ENCODE data around the gene HMCN2. TPM values are rescaled to one million over a fixed set of nuclear protein-coding genes. Genes with fewer than 3 reads are reported as not detected.

Gene HMCN2
- total RNA-seq, 6 donors from 2014 or later, result 0.76 to 7.3 (median 1.5) TPM

DNA sequence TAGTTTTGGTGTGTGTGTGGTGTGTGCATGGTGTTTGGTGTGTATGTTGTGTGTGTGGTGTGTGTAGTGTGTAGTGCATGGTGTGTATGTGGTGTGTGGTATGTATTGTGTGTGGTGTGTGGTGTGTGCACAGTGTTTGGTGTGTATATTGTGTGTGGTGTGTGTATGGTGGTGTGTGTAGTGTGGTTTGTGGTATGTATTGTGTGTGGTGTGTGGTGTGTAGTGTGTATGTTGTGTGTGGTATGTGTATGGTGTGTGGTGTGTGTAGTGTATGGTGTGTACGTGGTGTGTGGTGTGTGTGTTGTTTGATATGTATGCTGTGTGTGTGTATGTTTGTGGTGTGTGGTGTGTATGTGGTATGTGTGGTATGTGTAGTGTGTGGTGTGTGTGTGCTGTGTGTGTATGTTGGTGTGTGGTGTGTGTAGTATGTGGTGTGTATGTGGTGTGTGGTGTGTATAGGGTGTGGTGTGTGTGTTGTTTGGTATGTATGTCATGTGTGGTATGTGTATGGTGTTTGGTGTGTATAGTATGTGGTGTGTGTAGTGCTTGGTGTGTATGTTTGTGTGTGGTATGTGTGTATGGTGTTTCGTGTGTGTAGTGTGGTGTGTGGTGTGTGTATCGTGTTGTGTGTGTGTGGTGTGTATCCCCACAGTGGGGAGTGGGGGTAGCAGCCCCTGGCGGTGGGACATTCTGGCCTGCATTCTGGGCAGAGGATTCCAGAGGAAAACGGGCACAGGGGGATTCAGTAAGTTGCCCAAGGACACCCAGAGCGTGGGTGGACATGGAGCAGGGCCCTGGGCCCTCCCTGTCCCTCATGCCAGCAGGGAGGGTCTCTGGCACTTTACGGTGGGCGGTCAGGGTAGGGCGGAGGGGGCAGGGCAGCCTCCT lies 79.7 kb downstream of the HMCN2 start:
- H3K27ac ChIP-seq, result no peak overlapping the region
- ATAC-seq (ENCODE audit: low FRiP score in 2 of 2), result no peak
- no peaks in the 10 kb centered on the region for H3K9me3 ChIP-seq
- 72 to 81% methylated on average over 8 to 9 of the region's 9 CpGs for WGBS, 2 donors
- H3K36me3 ChIP-seq, result no peaks in the 10 kb centered on the region
- no peak for TF ChIP-seq POLR2A (IDR thresholded peaks at IDR 0.05)
- TF ChIP-seq CTCF (IDR thresholded peaks at IDR 0.05), result no peak
- no peak for TF ChIP-seq POLR2AphosphoS5 (IDR thresholded peaks at IDR 0.05)
- TF ChIP-seq EP300 (IDR thresholded peaks at IDR 0.05), result no peak
- DNase-seq, result no peak
- H3K27me3 ChIP-seq, result no peaks in the 10 kb centered on the region
- H3K4me1 ChIP-seq, result no peaks in the 10 kb centered on the region
- no peak overlapping the region for H3K4me3 ChIP-seq

- Histone ChIP-seq H3K9me3 (no peaks in the 10 kb centered on the region), H3K36me3 (no peaks in the 10 kb centered on the region), H3K27ac (no peak overlapping the region), H3K4me1 (no peaks in the 10 kb centered on the region), H3K27me3 (no peaks in the 10 kb centered on the region), H3K4me3 (no peak overlapping the region)
- WGBS, 2 donors, result 73 to 80% methylated on average over 3 to 11 of the region's 13 CpGs
- DNase-seq (peak in 1 of 2 donors; percentile 59), ATAC-seq (ENCODE audit: low FRiP score in 2 of 2) (no peak)
- TF ChIP-seq EP300 (IDR thresholded peaks at IDR 0.05) (no peak), POLR2AphosphoS5 (IDR thresholded peaks at IDR 0.05) (no peak), CTCF (IDR thresholded peaks at IDR 0.05) (no peak), POLR2A (IDR thresholded peaks at IDR 0.05) (no peak)
Measured at GRCh38 chr9:130345897-130346385, 80.4 kb downstream of the HMCN2 start.

DNA sequence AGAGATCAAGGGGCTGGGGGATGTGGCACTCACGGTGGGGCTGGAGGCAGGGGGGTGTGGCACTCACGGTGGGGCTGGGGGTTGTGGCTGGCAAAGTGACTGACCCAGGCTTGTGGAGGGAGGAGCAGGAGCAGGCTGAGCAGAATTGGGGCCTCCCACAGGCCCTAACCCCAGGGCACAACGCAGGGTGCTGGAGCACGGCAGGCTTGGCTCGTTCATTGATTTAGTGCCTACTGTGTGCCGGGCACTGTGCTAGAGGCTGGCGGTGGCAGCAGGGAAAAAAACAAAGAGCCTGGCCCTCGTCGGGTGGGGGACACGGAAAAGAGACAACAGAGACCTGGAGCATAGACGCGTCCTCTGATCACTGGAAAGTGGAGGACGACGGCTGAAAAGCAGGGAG lies 80.9 kb downstream of the HMCN2 start:
- DNase-seq (no peak), ATAC-seq (ENCODE audit: low FRiP score in 2 of 2) (no peak)
- Histone ChIP-seq H3K4me1 (no peaks in the 10 kb centered on the region), H3K4me3 (no peak overlapping the region), H3K27ac (no peak overlapping the region), H3K27me3 (no peaks in the 10 kb centered on the region), H3K9me3 (no peaks in the 10 kb centered on the region), H3K36me3 (no peaks in the 10 kb centered on the region)
- WGBS, 2 donors, result 74 to 90% methylated on average over 12 to 14 of the region's 14 CpGs
- TF ChIP-seq POLR2AphosphoS5 (IDR thresholded peaks at IDR 0.05) (no peak), POLR2A (IDR thresholded peaks at IDR 0.05) (no peak)

DNA sequence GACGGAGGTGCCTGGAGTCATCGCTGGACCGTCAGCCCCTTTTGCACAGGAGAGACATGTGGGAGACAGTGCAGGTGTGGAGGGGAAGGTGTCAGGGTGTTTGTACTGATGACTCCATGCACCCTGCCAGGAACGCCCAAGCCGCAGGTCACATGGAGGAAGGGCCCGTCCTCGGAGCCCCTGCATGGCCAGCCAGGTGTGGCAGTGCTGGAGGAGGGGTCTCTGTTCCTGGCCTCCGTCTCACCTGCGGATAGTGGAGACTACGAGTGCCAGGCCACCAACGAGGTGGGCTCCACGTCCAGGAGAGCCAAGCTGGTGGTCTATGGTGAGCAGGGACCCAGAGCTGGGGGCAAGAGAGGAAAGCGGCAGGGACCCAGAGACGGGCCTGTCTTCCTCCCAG lies 81.5 kb downstream of the HMCN2 start:
- Histone ChIP-seq H3K4me3 (no peak overlapping the region), H3K4me1 (no peaks in the 10 kb centered on the region), H3K36me3 (no peaks in the 10 kb centered on the region), H3K27me3 (no peaks in the 10 kb centered on the region), H3K9me3 (no peaks in the 10 kb centered on the region), H3K27ac (no peak overlapping the region)
- TF ChIP-seq POLR2AphosphoS5 (IDR thresholded peaks at IDR 0.05), result no peak
- TF ChIP-seq CTCF (IDR thresholded peaks at IDR 0.05), result no peak
- TF ChIP-seq POLR2A (IDR thresholded peaks at IDR 0.05), result no peak
- no peak for TF ChIP-seq EP300 (IDR thresholded peaks at IDR 0.05)
- DNase-seq, result no peak
- 81 to 85% methylated on average over 10 to 14 of the region's 14 CpGs for WGBS, 2 donors
- ATAC-seq (ENCODE audit: low FRiP score in 2 of 2), result no peak

- Histone ChIP-seq H3K36me3 (no peaks in the 10 kb centered on the region), H3K9me3 (no peaks in the 10 kb centered on the region), H3K4me1 (no peaks in the 10 kb centered on the region), H3K27ac (no peak overlapping the region), H3K4me3 (no peak overlapping the region), H3K27me3 (no peaks in the 10 kb centered on the region)
- ATAC-seq (ENCODE audit: low FRiP score in 2 of 2) (no peak), DNase-seq (no peak)
- 53 to 86% methylated on average over 1 to 6 of the region's 6 CpGs for WGBS, 2 donors
- no peak for TF ChIP-seq POLR2A (IDR thresholded peaks at IDR 0.05)
- TF ChIP-seq POLR2AphosphoS5 (IDR thresholded peaks at IDR 0.05), result no peak
Measured at GRCh38 chr9:130347931-130348330, 82.4 kb downstream of the HMCN2 start.

Data from upper lobe of left lung (tissue), 6 donors.